ENCODE results near the gene ARHGDIA.

DNA sequence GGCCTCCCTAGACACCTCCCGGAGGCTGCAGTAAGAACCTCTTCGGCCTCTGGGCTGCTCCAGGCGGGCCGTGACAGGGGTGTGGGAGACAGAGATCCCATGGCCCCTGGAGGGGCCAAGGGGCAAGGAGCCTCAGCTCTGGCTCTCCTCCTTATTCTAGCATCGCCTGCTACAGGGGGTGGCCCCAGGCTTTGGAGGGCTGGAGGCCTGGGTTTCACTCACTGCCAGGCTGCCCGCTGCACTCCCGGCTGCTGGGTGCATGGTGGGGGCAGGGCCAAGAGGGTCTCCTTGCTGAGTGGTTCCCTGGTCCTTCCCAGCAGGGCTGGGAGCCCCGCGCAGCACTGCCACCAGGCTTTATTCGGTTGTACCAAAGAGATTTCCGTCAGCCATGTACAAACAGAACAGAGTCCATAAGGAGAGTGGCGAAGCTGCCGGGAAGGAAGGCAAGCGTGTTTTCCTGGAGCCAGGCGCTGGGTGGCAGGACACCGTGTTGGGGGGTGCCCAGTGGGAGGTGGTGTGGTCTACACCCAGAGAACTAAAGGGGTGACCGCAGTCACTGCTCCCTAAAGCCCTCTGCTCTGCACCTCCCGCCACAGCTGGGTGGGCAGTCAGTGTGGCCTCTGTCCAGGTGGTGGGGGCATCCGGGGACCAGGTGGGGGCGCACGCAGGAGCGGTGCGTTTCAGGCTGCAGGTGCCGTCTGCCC is 32.9 kb upstream of the ARHGDIA start:
- TF ChIP-seq CTCF (IDR thresholded peaks at IDR 0.05) (no peak), POLR2A (IDR thresholded peaks at IDR 0.05) (no peak)

All from thyroid gland (tissue), 4 donors.